Activated naive CD4-positive, alpha-beta T cell treated with anti-CD3 and anti-CD28 coated beads, Interleukin-2, amount 10 ng/mL, durations not matched to agents 7 days and 5 days (primary cell): ENCODE results near the gene ITGA3.

Experiments used
- CTCF ChIA-PET: fragments of 350-600 bp; sonication (Branson Sonifier 250); formaldehyde crosslinking; loops from one replicate; lab custom pipeline; 2021; ENCODE audit warnings: antibody characterized with exemption; lab: Charles Lee
- DNase-seq: peaks from one replicate; pipeline ENCODE4 v3.0.0-alpha.2; 2020
- H3K27ac Mint-ChIP-seq: one replicate; pipeline ENCODE4 v1.8.0; 2021; ENCODE audit warnings: mild to moderate bottlenecking, moderate library complexity, mixed read lengths
- H3K27me3 Mint-ChIP-seq: one replicate; pipeline ENCODE4 v1.8.0; 2021; ENCODE audit warnings: mild to moderate bottlenecking, mixed read lengths
- H3K36me3 Mint-ChIP-seq: one replicate; pipeline ENCODE4 v1.8.0; 2021; ENCODE audit warnings: mixed read lengths
- H3K4me1 Mint-ChIP-seq: one replicate; pipeline ENCODE4 v1.8.0; 2021; ENCODE audit warnings: mixed read lengths
- H3K4me3 Mint-ChIP-seq: one replicate; pipeline ENCODE4 v1.8.0; 2021; ENCODE audit warnings: mild to moderate bottlenecking, moderate library complexity, mixed read lengths
- H3K9me3 Mint-ChIP-seq: one replicate; pipeline ENCODE4 v1.8.0; 2021; ENCODE audit warnings: mixed read lengths

The ITGA3 gene

GRCh38 chr17:50026837-50027171 lies 29.1 kb upstream of the ITGA3 start:
- peaks cover 1% of the 10 kb centered on the region for H3K9me3 Mint-ChIP-seq
- peaks cover 18% of the 10 kb centered on the region for H3K4me1 Mint-ChIP-seq
- H3K36me3 Mint-ChIP-seq: no peaks in the 10 kb centered on the region
- DNase-seq: peak; percentile 82
- no peak overlapping the region for H3K27ac Mint-ChIP-seq
- H3K4me3 Mint-ChIP-seq: no peak overlapping the region
- H3K27me3 Mint-ChIP-seq: peaks cover 52% of the 10 kb centered on the region
- CTCF ChIA-PET: interaction anchor here (0.6 to 9.1 kb wide), 11 partner anchors 8 to 1175 kb away, joined by 3 to 111 read pairs (median 3); partner anchors contain the start of genes ITGA3 and PDK2

GRCh38 chr17:50027172-50027880 lies 28.6 kb upstream of the ITGA3 start:
- no peak overlapping the region for H3K27ac Mint-ChIP-seq
- peaks cover 1% of the 10 kb centered on the region for H3K9me3 Mint-ChIP-seq
- CTCF ChIA-PET: interaction anchor here (0.6 to 9.1 kb wide), 13 partner anchors 8 to 130 kb away, joined by 3 to 111 read pairs (median 3); partner anchors contain the start of genes ITGA3 and PDK2
- no peak for DNase-seq
- H3K27me3 Mint-ChIP-seq: peaks cover 51% of the 10 kb centered on the region
- H3K4me1 Mint-ChIP-seq: peaks cover 18% of the 10 kb centered on the region
- no peak overlapping the region for H3K4me3 Mint-ChIP-seq
- no peaks in the 10 kb centered on the region for H3K36me3 Mint-ChIP-seq

- no peak overlapping the region for H3K27ac Mint-ChIP-seq
- H3K36me3 Mint-ChIP-seq: no peaks in the 10 kb centered on the region
- H3K9me3 Mint-ChIP-seq: peaks cover 1% of the 10 kb centered on the region
- CTCF ChIA-PET: interaction anchor here (0.9 to 9.1 kb wide), 7 partner anchors 20 to 687 kb away, joined by 3 to 111 read pairs (median 5); partner anchors contain the start of genes ITGA3 and PDK2
- H3K4me1 Mint-ChIP-seq: peaks cover 18% of the 10 kb centered on the region
- no peak overlapping the region for H3K4me3 Mint-ChIP-seq
- peaks cover 47% of the 10 kb centered on the region for H3K27me3 Mint-ChIP-seq
- no peak for DNase-seq
Observed at GRCh38 chr17:50027881-50028735, 27.8 kb upstream of the ITGA3 start.

DNA sequence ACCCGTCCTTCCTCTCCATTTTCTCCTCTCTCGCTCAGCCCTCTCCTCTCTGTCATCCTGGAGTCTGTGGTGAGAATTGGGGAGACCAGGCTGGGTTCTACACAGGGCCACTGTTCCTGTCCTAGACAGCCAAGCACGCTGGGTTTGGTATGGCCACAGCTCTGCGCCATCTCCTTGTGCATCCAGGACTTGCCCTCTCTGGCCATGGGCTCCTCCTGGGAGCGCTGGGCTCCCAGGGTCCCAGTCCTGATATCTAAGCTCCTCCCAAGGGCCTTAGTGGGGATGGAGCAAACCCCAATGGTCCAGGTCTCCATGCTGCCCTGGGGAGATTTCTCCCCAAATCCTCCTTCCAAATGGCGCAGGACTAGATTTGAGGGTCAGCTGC lies 27.2 kb upstream of the ITGA3 start:
- Mint-ChIP-seq H3K36me3 (no peaks in the 10 kb centered on the region), H3K27ac (no peak overlapping the region), H3K4me1 (peaks cover 18% of the 10 kb centered on the region), H3K9me3 (peaks cover 1% of the 10 kb centered on the region), H3K27me3 (peaks cover 47% of the 10 kb centered on the region), H3K4me3 (no peak overlapping the region)
- DNase-seq: no peak
- CTCF ChIA-PET: interaction anchor here (0.9 to 9.1 kb wide), 6 partner anchors 19 to 687 kb away, joined by 3 to 111 read pairs (median 10); partner anchors contain the start of genes ITGA3 and PDK2

DNA sequence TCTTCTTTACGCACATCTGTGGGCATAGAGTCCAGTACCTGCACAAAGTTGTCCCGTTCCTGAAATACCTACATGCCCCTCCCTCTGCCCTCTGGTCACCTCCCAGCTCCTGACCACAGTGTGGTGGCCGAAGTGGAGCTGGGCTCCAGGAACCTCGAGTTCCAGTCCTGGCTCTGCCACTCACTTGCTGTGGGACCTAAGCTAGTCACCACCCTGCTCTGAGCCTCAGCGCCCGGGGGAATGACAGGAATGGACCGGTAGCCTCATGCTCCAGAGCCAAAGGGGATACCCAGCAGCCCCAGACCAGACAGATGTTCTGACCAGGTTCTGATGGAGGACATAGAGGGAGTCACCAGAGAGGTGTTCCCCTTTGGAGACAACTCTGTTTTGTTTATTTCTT lies 26.7 kb upstream of the ITGA3 start:
- H3K4me3 Mint-ChIP-seq: no peak overlapping the region
- H3K4me1 Mint-ChIP-seq: peaks cover 18% of the 10 kb centered on the region
- peaks cover 49% of the 10 kb centered on the region for H3K27me3 Mint-ChIP-seq
- no peaks in the 10 kb centered on the region for H3K36me3 Mint-ChIP-seq
- H3K27ac Mint-ChIP-seq: no peak overlapping the region
- H3K9me3 Mint-ChIP-seq: peaks cover 1% of the 10 kb centered on the region
- DNase-seq: no peak
- CTCF ChIA-PET: interaction anchor here (1.3 to 9.1 kb wide), 4 partner anchors 19 to 64 kb away, joined by 5 to 111 read pairs (median 30); partner anchors contain the start of genes ITGA3 and PDK2

GRCh38 chr17:50033316-50033715 lies 22.6 kb upstream of the ITGA3 start:
- H3K27ac Mint-ChIP-seq: no peak overlapping the region
- peaks cover 3% of the 10 kb centered on the region for H3K4me1 Mint-ChIP-seq
- no peaks in the 10 kb centered on the region for H3K36me3 Mint-ChIP-seq
- H3K4me3 Mint-ChIP-seq: no peak overlapping the region
- CTCF ChIA-PET: interaction anchor here (9.1 kb wide), 1 partner anchor 54 kb away, joined by 111 read pairs; no protein-coding TSS in a partner anchor
- DNase-seq: no peak
- H3K27me3 Mint-ChIP-seq: peaks cover 64% of the 10 kb centered on the region
- no peaks in the 10 kb centered on the region for H3K9me3 Mint-ChIP-seq

DNA sequence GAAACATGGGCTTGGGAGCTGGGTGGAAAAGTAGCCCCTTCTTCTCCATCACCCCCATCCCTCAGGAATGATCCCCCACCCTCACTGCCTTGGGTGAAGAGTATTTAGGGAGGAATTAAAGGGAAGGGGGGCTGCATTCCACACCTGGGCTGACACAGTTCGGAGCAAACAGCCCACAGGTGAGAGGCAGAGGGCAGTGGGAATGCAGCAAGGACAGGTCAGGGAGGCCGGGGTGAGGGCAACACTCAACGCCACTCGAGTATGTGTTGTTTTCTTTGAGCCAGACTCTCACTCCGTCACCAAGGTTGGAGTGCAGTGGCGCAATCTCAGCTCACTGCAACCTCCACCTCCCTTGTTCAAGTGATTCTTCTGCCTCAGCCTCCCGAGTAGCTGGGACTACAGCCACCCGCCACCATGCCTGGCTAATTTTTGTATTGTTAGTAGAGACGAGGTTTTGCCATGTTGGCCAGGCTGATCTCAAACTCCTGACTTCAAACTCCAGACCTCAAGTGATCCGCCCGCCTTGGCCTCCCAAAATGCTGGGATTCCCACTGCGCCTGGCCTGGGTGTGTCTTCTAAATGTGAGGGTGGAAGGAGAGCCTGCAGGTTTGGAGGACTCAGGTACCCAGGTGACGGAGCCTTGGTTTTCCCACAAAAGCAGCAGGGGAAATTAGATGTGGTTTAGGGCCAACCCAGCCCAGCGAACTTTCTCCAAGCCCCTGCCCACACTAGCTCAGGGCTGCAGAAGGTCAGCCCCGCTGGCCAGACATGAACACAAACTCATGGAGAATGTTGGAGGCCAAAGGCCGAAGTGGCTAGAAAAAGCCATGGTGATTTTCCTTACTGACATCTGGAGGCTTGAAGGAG lies 21.2 kb upstream of the ITGA3 start:
- no peak for DNase-seq
- H3K36me3 Mint-ChIP-seq: no peaks in the 10 kb centered on the region
- peaks cover 59% of the 10 kb centered on the region for H3K27me3 Mint-ChIP-seq
- H3K4me1 Mint-ChIP-seq: no peaks in the 10 kb centered on the region
- no peak overlapping the region for H3K27ac Mint-ChIP-seq
- no peaks in the 10 kb centered on the region for H3K9me3 Mint-ChIP-seq
- CTCF ChIA-PET: interaction anchor here (1.3 to 2.0 kb wide), 5 partner anchors 8 to 60 kb away, joined by 5 to 7 read pairs (median 5); partner anchors contain the start of genes ITGA3 and PDK2
- H3K4me3 Mint-ChIP-seq: no peak overlapping the region

- Mint-ChIP-seq H3K27ac (no peak overlapping the region), H3K36me3 (no peaks in the 10 kb centered on the region), H3K27me3 (peaks cover 56% of the 10 kb centered on the region), H3K4me1 (no peaks in the 10 kb centered on the region), H3K4me3 (no peak overlapping the region), H3K9me3 (no peaks in the 10 kb centered on the region)
- CTCF ChIA-PET: interaction anchor here (1.3 to 2.0 kb wide), 5 partner anchors 9 to 59 kb away, joined by 5 to 7 read pairs (median 5); partner anchors contain the start of genes ITGA3 and PDK2
- DNase-seq: no peak
Observed at GRCh38 chr17:50035421-50035879, 20.5 kb upstream of the ITGA3 start.

DNA sequence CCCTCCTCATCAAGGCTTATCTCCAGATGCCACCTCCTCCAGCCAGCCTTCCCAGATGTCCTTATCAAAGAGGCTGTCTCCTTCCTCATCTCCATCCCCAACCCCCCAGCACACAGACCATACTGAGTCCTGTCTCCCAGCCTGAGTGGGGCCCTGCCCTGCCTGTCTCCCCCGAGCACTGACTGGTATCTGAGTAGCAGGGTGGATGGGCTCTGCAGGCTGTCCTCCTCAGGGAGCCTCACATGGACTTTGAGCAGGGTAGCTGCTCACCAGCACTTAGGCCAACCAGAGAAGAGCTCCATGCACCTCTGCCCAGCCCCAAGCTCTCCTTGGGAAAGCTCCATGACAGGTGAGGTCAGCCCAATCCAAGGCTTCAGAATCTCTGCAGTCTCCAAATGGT lies 20.0 kb upstream of the ITGA3 start:
- CTCF ChIA-PET: interaction anchor here (1.3 to 2.0 kb wide), 3 partner anchors 9 to 51 kb away, joined by 5 to 7 read pairs (median 5); no protein-coding TSS in a partner anchor
- Mint-ChIP-seq H3K9me3 (no peaks in the 10 kb centered on the region), H3K4me3 (no peak overlapping the region), H3K27ac (no peak overlapping the region), H3K27me3 (peaks cover 54% of the 10 kb centered on the region), H3K4me1 (no peaks in the 10 kb centered on the region), H3K36me3 (no peaks in the 10 kb centered on the region)
- no peak for DNase-seq

DNA sequence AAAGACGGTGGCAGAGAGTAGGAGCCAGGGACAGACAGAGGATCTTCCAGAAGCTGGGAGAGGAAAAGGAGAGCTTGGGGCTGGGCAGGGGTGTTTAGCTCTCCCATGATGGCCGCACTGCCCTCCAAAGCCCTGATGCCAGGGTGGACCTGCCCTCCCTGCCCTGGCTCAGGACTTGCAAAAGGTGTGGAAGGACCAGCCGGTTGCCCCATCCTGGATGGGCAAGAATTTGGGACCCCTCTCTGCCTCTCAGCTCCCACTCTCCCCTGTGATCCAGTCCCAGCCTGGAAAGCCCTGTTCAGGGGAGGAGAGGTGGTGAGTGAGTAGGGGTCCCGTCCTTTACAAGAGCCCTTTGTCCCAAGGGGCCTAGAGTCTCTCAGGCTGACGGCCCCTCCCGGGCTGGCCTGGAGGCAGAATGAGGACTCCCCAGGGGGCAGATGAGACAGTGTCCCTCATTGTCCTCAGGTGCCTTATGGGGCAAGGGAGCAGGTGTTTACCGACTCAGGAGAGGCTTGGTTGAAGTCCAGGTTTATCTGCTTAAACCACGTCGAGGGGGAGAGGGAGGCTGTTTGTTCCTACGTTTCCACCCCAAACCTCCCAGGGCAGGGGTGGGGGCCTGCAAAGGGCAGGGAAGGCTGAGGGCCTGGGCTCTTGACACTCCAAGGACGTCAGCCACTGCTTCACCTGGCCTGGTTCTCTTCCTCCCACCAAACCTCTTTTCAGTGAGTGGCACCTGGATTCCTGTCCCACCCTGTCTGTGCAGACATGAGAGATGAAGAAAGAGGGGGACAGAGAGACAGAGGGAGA lies 19.3 kb upstream of the ITGA3 start:
- Mint-ChIP-seq H3K27me3 (peaks cover 51% of the 10 kb centered on the region), H3K9me3 (no peaks in the 10 kb centered on the region), H3K27ac (no peak overlapping the region), H3K4me3 (no peak overlapping the region), H3K36me3 (no peaks in the 10 kb centered on the region), H3K4me1 (no peaks in the 10 kb centered on the region)
- CTCF ChIA-PET: interaction anchor here (1.5 to 2.0 kb wide), 2 partner anchors 11 to 51 kb away, joined by 5 to 7 read pairs; no protein-coding TSS in a partner anchor
- no peak for DNase-seq

DNA sequence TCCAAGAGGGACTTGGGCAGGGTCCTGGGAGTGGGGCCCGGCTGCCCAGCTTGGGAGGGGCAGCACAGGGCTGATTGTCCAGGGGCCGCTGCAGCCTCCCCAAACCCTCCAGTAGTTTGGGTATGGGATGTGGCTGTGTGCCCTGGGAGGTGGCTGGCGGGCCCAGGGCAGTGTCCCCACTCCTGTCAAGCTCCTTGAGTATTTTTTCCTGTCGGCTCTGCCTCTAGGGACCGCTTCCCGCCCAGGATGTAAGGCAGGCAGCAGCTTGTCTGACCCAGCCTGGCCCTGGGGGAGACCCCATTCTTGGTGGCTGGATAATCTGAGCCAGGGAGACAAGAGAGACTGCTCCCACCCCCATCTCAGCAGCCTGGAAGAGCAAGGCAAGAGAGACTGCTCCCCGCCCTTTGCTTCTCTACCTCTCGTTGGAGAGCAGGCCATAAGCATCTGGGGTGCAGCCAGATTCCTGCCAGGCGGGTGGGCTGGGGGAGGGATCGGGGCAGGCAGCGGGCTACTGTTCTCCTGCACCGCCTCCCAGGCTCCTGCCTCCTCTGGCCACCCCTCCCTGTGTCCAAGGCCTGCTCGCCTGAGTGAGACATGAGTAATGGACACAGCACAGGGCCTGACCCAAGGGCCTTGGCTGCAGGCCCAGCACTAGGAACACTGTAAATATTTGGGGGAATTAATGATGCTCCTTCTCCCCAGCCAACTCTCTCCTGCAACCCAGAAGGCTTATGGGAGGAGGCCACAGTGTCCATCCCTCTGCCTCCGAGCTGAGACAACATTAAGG lies 18.4 kb upstream of the ITGA3 start:
- Mint-ChIP-seq H3K27me3 (peaks cover 48% of the 10 kb centered on the region), H3K4me3 (no peak overlapping the region), H3K4me1 (no peaks in the 10 kb centered on the region), H3K9me3 (no peaks in the 10 kb centered on the region), H3K27ac (no peak overlapping the region), H3K36me3 (no peaks in the 10 kb centered on the region)
- CTCF ChIA-PET: interaction anchor here (1.2 kb wide), 1 partner anchor 20 kb away, joined by 3 read pairs; no protein-coding TSS in a partner anchor
- no peak for DNase-seq

GRCh38 chr17:50039058-50039457 lies 16.9 kb upstream of the ITGA3 start:
- Mint-ChIP-seq H3K4me1 (no peaks in the 10 kb centered on the region), H3K27ac (no peak overlapping the region), H3K9me3 (no peaks in the 10 kb centered on the region), H3K27me3 (peaks cover 56% of the 10 kb centered on the region), H3K36me3 (no peaks in the 10 kb centered on the region), H3K4me3 (no peak overlapping the region)
- DNase-seq: no peak
- CTCF ChIA-PET: interaction anchor here (1.2 kb wide), 1 partner anchor 18 kb away, joined by 3 read pairs; no protein-coding TSS in a partner anchor
